H1 (cell line): ENCODE measurements around the gene USP24. TPM values are rescaled to one million over a fixed set of nuclear protein-coding genes. Genes with fewer than 3 reads are reported as not detected.

Experiments used
- CTCF ChIA-PET: fragments of 300-600 bp; sonication (Branson Sonifier 250); formaldehyde crosslinking; loops from one replicate; lab custom pipeline; 2021; ENCODE audit not compliant: partially characterized antibody; lab: Charles Lee
- POLR2A ChIA-PET: fragments of 300-600 bp; sonication (Branson Sonifier 250); formaldehyde crosslinking; loops from one replicate; lab custom pipeline; 2021; ENCODE audit warnings: inconsistent platforms; ENCODE audit not compliant: partially characterized antibody; lab: Charles Lee
- DNase-seq, 2 experiments: peaks; one replicate each; pipeline versions ENCODE4 v3.0.0 to v3.0.0-alpha.2; 2010 to 2022; ENCODE audit warnings: low spot score in 2 of 2, low read depth in 1 of 2, mixed read lengths in 1 of 2
- FAIRE-seq: peaks from 2 replicates; lab custom pipeline; 2011; peaks lifted over from hg19 to GRCh38; lab: Jason Lieb, UNC
- H2AFZ ChIP-seq: 2 replicates; pipeline ENCODE4 v1.8.1; 2012; ENCODE audit warnings: low read length, inconsistent platforms
- H2AK5ac ChIP-seq: 2 replicates; pipeline ENCODE4 v1.6.1; 2013; ENCODE audit warnings: low read depth, low read length
- H2BK120ac ChIP-seq: replicated peaks from 2 replicates; pipeline ENCODE3; 2013; ENCODE audit warnings: low read depth, low read length, inconsistent platforms
- H2BK12ac ChIP-seq: 2 replicates; pipeline ENCODE4 v1.6.1; 2013; ENCODE audit warnings: low read depth, low read length
- H2BK15ac ChIP-seq: 2 replicates; pipeline ENCODE4 v1.6.1; 2013; ENCODE audit warnings: low read length
- H2BK20ac ChIP-seq: 2 replicates; pipeline ENCODE4 v1.6.1; 2013; ENCODE audit warnings: low read length
- H2BK5ac ChIP-seq: 2 replicates; pipeline ENCODE4 v1.6.1; 2013; ENCODE audit warnings: low read depth, low read length
- H3K14ac ChIP-seq: 2 replicates; pipeline ENCODE4 v1.6.1; 2013; ENCODE audit warnings: inconsistent platforms; ENCODE audit not compliant: insufficient read length
- H3K18ac ChIP-seq: 2 replicates; pipeline ENCODE4 v1.6.1; 2013; ENCODE audit warnings: low read length; ENCODE audit errors: extremely low read depth
- H3K23ac ChIP-seq: 2 replicates; pipeline ENCODE4 v1.6.1; 2013; ENCODE audit warnings: inconsistent platforms; ENCODE audit not compliant: insufficient read length
- H3K23me2 ChIP-seq: 2 replicates; pipeline ENCODE4 v1.6.1; 2013; ENCODE audit warnings: low read depth, low read length
- H3K27ac ChIP-seq: 2 replicates; pipeline ENCODE4 v1.6.1; 2011; ENCODE audit warnings: low read depth, low read length, inconsistent platforms
- H3K27me3 ChIP-seq, 4 experiments: replicated peaks in 1 of 4; 1 replicate in 1 of 4; 2 replicates in 3 of 4; pipeline versions ENCODE4 v1.6.1 to v1.8.1; 2011 to 2013; ENCODE audit warnings: low read length in 3 of 4, mild to moderate bottlenecking in 3 of 4, inconsistent platforms in 2 of 4, mixed read lengths in 2 of 4, moderate library complexity in 1 of 4; ENCODE audit not compliant: control insufficient read depth in 3 of 4, insufficient read depth in 3 of 4; ENCODE audit errors: extremely low read depth in 1 of 4
- H3K36me3 ChIP-seq, 4 experiments: 2 replicates each; pipeline versions ENCODE4 v1.6.1 to v1.8.1; 2011 to 2013; ENCODE audit warnings: mild to moderate bottlenecking in 4 of 4, low read length in 3 of 4, moderate library complexity in 2 of 4, control low read depth in 1 of 4, inconsistent platforms in 1 of 4; ENCODE audit not compliant: insufficient read depth in 4 of 4, control insufficient read depth in 2 of 4
- H3K4ac ChIP-seq: replicated peaks from 2 replicates; pipeline ENCODE3; 2013; ENCODE audit warnings: low read length, low read depth, mixed read lengths, inconsistent platforms; ENCODE audit not compliant: insufficient read length
- H3K4me1 ChIP-seq, 4 experiments: replicated peaks in 1 of 4; 1 replicate in 1 of 4; 2 replicates in 3 of 4; pipeline versions ENCODE4 v1.6.1 to v1.8.1; 2011 to 2013; ENCODE audit warnings: low read length in 3 of 4, inconsistent platforms in 2 of 4, mixed read lengths in 1 of 4; ENCODE audit not compliant: insufficient read depth in 4 of 4, control insufficient read depth in 3 of 4
- H3K4me2 ChIP-seq, 2 experiments: 2 replicates each; pipeline versions ENCODE4 v1.6.1 to v1.8.1; 2011 to 2013; ENCODE audit warnings: low read depth in 2 of 2, low read length in 2 of 2, control low read depth in 1 of 2, inconsistent platforms in 1 of 2, mild to moderate bottlenecking in 1 of 2; ENCODE audit not compliant: insufficient read depth in 1 of 2
- H3K4me3 ChIP-seq, 4 experiments: fragments of 200-600, 300-600 bp in 1 of 4; sonication (generic), shearing (Covaris generic), sonication (Bioruptor Twin) in 1 of 4; 2 replicates each; pipeline versions ENCODE4 v1.5.1 to v1.8.1; 2011 to 2016; ENCODE audit warnings: low read length in 4 of 4, low read depth in 3 of 4, control low read depth in 2 of 4, inconsistent platforms in 2 of 4, mild to moderate bottlenecking in 2 of 4, mixed read lengths in 1 of 4, moderate library complexity in 1 of 4; ENCODE audit not compliant: insufficient read depth in 2 of 4; ENCODE audit errors: extremely low read depth in 1 of 4
- H3K56ac ChIP-seq: replicated peaks from 2 replicates; pipeline ENCODE3; 2013; ENCODE audit warnings: low read depth, mild to moderate bottlenecking, mixed read lengths, low read length, inconsistent platforms; ENCODE audit not compliant: insufficient read length
- H3K79me1 ChIP-seq: 2 replicates; pipeline ENCODE4 v1.6.1; 2013; ENCODE audit warnings: low read depth, low read length, control low read depth
- H3K79me2 ChIP-seq, 2 experiments: 2 replicates each; pipeline versions ENCODE4 v1.6.1 to v1.8.1; 2012 to 2013; ENCODE audit warnings: low read length in 2 of 2, mild to moderate bottlenecking in 2 of 2, inconsistent platforms in 1 of 2; ENCODE audit not compliant: insufficient read depth in 2 of 2, control insufficient read depth in 1 of 2
- H3K9ac ChIP-seq, 4 experiments: replicated peaks in 1 of 4; 1 replicate in 1 of 4; 2 replicates in 3 of 4; pipeline versions ENCODE4 v1.6.1 to v1.8.1; 2011 to 2013; ENCODE audit warnings: low read depth in 3 of 4, low read length in 3 of 4, control low read depth in 2 of 4, mild to moderate bottlenecking in 2 of 4, moderate library complexity in 2 of 4, inconsistent platforms in 1 of 4; ENCODE audit errors: extremely low read depth in 1 of 4
- H3K9me3 ChIP-seq, 2 experiments: 2 replicates each; pipeline versions ENCODE4 v1.6.1 to v1.8.1; 2012 to 2013; ENCODE audit warnings: mild to moderate bottlenecking in 2 of 2, moderate library complexity in 2 of 2, control low read depth in 1 of 2, inconsistent platforms in 1 of 2, low read depth in 1 of 2, low read length in 1 of 2, mixed read lengths in 1 of 2; ENCODE audit not compliant: insufficient read depth in 2 of 2
- H4K20me1 ChIP-seq, 2 experiments: replicated peaks in 1 of 2; 2 replicates each; pipeline versions ENCODE3 to v1.8.1; 2011 to 2013; ENCODE audit warnings: inconsistent platforms in 2 of 2, low read length in 2 of 2, mild to moderate bottlenecking in 1 of 2; ENCODE audit not compliant: insufficient read depth in 2 of 2, control insufficient read depth in 1 of 2
- H4K5ac ChIP-seq: 2 replicates; pipeline ENCODE4 v1.6.1; 2013; ENCODE audit warnings: low read length, low read depth, mixed read lengths, inconsistent platforms; ENCODE audit not compliant: insufficient read length
- H4K8ac ChIP-seq: 2 replicates; pipeline ENCODE4 v1.8.0; 2013; ENCODE audit warnings: mild to moderate bottlenecking, moderate library complexity, low read length, inconsistent platforms; ENCODE audit not compliant: insufficient read depth; ENCODE audit errors: extremely low read depth
- H4K91ac ChIP-seq: replicated peaks from 2 replicates; pipeline ENCODE3; 2013; ENCODE audit warnings: low read length, mixed read lengths, inconsistent platforms; ENCODE audit not compliant: insufficient read length
- CREB1 ChIP-seq: IDR thresholded peaks from 2 replicates; pipeline ENCODE4 v1.6.1; 2012; ENCODE audit warnings: inconsistent platforms
- EZH2 ChIP-seq: fragments of 200-600 bp; sonication (generic); IDR thresholded peaks from 2 replicates; pipeline ENCODE4 v1.7.1; 2012; ENCODE audit warnings: low read depth, mild to moderate bottlenecking, moderate library complexity, low read length, inconsistent platforms; ENCODE audit not compliant: severe bottlenecking
- GABPA ChIP-seq: IDR thresholded peaks from 2 replicates; pipeline ENCODE4 v1.6.1; 2011; ENCODE audit warnings: mild to moderate bottlenecking, low read length, moderate library complexity, borderline replicate concordance; ENCODE audit not compliant: insufficient read depth
- HDAC2 ChIP-seq, 2 experiments: fragments of 300-600 bp in 1 of 2; sonication (generic) in 1 of 2; IDR thresholded peaks; 2 replicates each; pipeline ENCODE4 v1.6.1; 2011 to 2012; ENCODE audit warnings: low read depth in 2 of 2, low read length in 2 of 2, mild to moderate bottlenecking in 2 of 2, moderate library complexity in 2 of 2, borderline replicate concordance in 1 of 2, inconsistent platforms in 1 of 2
- HDAC6 ChIP-seq: IDR thresholded peaks from one replicate; pipeline ENCODE4 v1.7.1; 2012; ENCODE audit warnings: low read depth, mild to moderate bottlenecking, inconsistent platforms, low read length, moderate library complexity
- KDM4A ChIP-seq: IDR thresholded peaks from one replicate; pipeline ENCODE4 v1.7.1; 2012; ENCODE audit warnings: low read depth, mild to moderate bottlenecking, moderate library complexity, low read length, inconsistent platforms; ENCODE audit not compliant: severe bottlenecking
- POLR2AphosphoS5 ChIP-seq: IDR thresholded peaks from 2 replicates; pipeline ENCODE4 v1.6.1; 2011; ENCODE audit warnings: low read depth, low read length
- POU5F1 ChIP-seq: IDR thresholded peaks from 2 replicates; pipeline ENCODE4 v1.6.1; 2011; ENCODE audit warnings: low read depth, mild to moderate bottlenecking, low read length, moderate library complexity
- SAP30 ChIP-seq: fragments of 300-600 bp; sonication (generic); IDR thresholded peaks from 2 replicates; pipeline ENCODE4 v1.7.1; 2012; ENCODE audit warnings: low read length, moderate library complexity, mild to moderate bottlenecking, inconsistent platforms; ENCODE audit not compliant: insufficient read depth, insufficient replicate concordance
- SP2 ChIP-seq: IDR thresholded peaks from 2 replicates; pipeline ENCODE4 v1.6.1; 2012; ENCODE audit warnings: mild to moderate bottlenecking, low read length, inconsistent platforms
- SUZ12 ChIP-seq: fragments of 200-600 bp; sonication (generic); IDR thresholded peaks from 2 replicates; pipeline ENCODE4 v1.6.1; 2012; ENCODE audit warnings: mild to moderate bottlenecking, inconsistent platforms, low read length, moderate library complexity, mixed read lengths
- TAF7 ChIP-seq: optimal IDR thresholded peaks from 2 replicates; pipeline ENCODE3; 2011; ENCODE audit warnings: low read depth, mild to moderate bottlenecking, inconsistent platforms, low read length, moderate library complexity, borderline replicate concordance
- WGBS, 2 experiments: shearing (Covaris generic) in 1 of 2; methylation state at CpG; one replicate each; pipeline versions ENCODE4 v1.1.6 to v1.1.7; 2013 to 2015; ENCODE audit warnings: low lambda C conversion rate in 2 of 2, mixed read lengths in 2 of 2, inconsistent platforms in 1 of 2, low coverage in 1 of 2, missing lambda C conversion rate in 1 of 2; ENCODE audit not compliant: insufficient replicate concordance in 2 of 2, insufficient coverage in 1 of 2, insufficient read length in 1 of 2; ENCODE audit errors: extremely low coverage in 1 of 2, missing lambda C conversion rate in 1 of 2; 5-methylcytosine and 5-hydroxymethylcytosine counted together
- polyA plus RNA-seq, 7 experiments: library from polyadenylated mRNA; depleted of rRNA in 3 of 7; stranded (reverse) in 5 of 7; unstranded in 2 of 7; fragments of >200 nt in 5 of 7; fragments of 200-250 nt in 2 of 7; gene quantifications; 1 replicate in 5 of 7; 2 replicates in 1 of 7; 4 replicates in 1 of 7; pipeline versions ENCODE4 v1.2.1 to v1.2.3, GENCODE V29; 2011 to 2013; ENCODE audit warnings: missing spikeins in 2 of 7, mixed read lengths in 2 of 7
- total RNA-seq: library from RNA; stranded (reverse); fragmentation: NEBNext Ultra II Directional; extraction: Animal tissue kit (Norgen Biotek cat#: 25700); gene quantifications from 2 replicates; pipeline ENCODE4 v1.2.1, GENCODE V29; 2021

Gene USP24
- total and polyA plus RNA-seq, 2 of the 8 experiments (the other 6 are each of a cell fraction or from before 2014, with no cell fraction given): 11.1 to 34.6 TPM

DNA sequence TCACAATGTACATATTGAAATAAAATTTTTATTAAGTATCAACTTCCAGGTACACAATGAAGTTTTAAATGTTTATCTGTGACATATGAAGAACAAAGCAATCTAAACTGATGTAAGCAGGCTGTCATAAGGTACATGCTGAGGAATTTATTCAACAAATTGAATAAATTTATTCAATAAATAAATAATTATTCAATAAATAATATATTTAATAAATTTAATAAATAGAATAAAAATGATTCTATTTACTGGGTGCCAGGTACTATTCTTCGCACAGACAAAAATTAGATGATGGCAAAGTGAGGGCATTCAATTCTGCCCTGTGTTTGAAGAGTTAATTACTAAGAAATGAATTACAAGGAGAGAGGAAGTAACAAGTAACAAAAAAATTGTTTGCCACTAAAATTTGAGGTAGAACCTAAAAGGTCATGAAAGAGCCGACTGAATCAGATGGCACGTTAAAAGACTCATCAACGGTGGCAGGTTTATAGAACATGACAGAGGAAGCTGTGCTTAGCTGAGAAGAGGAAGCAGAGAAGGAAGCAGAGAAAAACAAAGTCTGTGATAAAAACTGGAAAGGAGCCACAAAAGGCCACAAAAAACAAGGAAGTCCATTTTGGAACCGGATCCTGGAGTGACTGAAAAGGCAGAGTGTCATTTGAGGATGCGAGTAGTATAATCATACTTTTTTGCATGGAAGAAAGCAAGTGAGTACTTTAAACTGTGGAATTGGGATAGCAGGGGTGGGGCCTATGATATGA is 2.2 kb upstream of the USP24 start:
- Histone ChIP-seq H2BK5ac (no peak overlapping the region), H3K56ac (no peak overlapping the region), H3K79me2 (peaks cover 2 to 16% of the 10 kb centered on the region in 2 experiments; a peak in 2 of 4 replicates), H3K4me2 (no peak overlapping the region), H3K4ac (no peak overlapping the region), H2BK120ac (no peak overlapping the region), H4K5ac (no peak overlapping the region), H3K79me1 (no peaks in the 10 kb centered on the region), H3K23ac (no peak overlapping the region), H2BK20ac (no peak overlapping the region), H3K9me3 (no peaks in the 10 kb centered on the region), H4K91ac (no peak overlapping the region), H2BK12ac (no peak overlapping the region), H4K8ac (no peak overlapping the region), H3K27me3 (peaks cover 0 to 3% (median 1%) of the 10 kb centered on the region in 4 experiments; a peak in 2 of 7 replicates), H3K18ac (no peak overlapping the region), H2AFZ (no peak overlapping the region), H3K27ac (no peak overlapping the region), H3K36me3 (no peaks in the 10 kb centered on the region), H4K20me1 (peaks cover 3% of the 10 kb centered on the region in 2 experiments), H3K23me2 (peaks cover 16% of the 10 kb centered on the region), H3K9ac (no peak overlapping the region), H2AK5ac (no peak overlapping the region), H3K14ac (no peak overlapping the region), H3K4me1 (peaks cover 0 to 13% (median 7%) of the 10 kb centered on the region in 4 experiments; a peak in 6 of 7 replicates), H3K4me3 (no peak overlapping the region), H2BK15ac (no peak overlapping the region)
- CTCF ChIA-PET: no interaction called here
- 76% methylated on average over 6 of the region's 6 CpGs; no CpG with 5 or more reads in 1 of the 2 experiments for WGBS, 2 experiments
- POLR2A ChIA-PET: no interaction called here
- DNase-seq (no peak), FAIRE-seq (no peak)
- TF ChIP-seq EZH2 (no peak), TAF7 (no peak), GABPA (no peak), CREB1 (no peak), SAP30 (no peak), SUZ12 (no peak), POLR2AphosphoS5 (no peak), HDAC6 (no peak), POU5F1 (no peak), KDM4A (no peak), HDAC2 (IDR thresholded peaks at IDR 0.05; ENCODE audit: borderline replicate concordance in 1 of 2, low read depth in 2 of 2, low read length in 2 of 2) (no peak), SP2 (no peak)
